GM10266 (cell line): ENCODE results near the gene CAMSAP1.

Experiments
- DNase-seq: peaks from one replicate; pipeline ENCODE4 v3.0.0; 2012; ENCODE audit errors: extremely low spot score
- TF ChIP-seq, protein P1 (sequence below): IDR thresholded peaks from 2 replicates; pipeline ENCODE4 v1.5.1; 2012; ENCODE audit warnings: mild to moderate bottlenecking, low read depth; ENCODE audit not compliant: control insufficient read depth, insufficient read depth; ENCODE audit errors: missing control alignments

Gene CAMSAP1

DNA sequence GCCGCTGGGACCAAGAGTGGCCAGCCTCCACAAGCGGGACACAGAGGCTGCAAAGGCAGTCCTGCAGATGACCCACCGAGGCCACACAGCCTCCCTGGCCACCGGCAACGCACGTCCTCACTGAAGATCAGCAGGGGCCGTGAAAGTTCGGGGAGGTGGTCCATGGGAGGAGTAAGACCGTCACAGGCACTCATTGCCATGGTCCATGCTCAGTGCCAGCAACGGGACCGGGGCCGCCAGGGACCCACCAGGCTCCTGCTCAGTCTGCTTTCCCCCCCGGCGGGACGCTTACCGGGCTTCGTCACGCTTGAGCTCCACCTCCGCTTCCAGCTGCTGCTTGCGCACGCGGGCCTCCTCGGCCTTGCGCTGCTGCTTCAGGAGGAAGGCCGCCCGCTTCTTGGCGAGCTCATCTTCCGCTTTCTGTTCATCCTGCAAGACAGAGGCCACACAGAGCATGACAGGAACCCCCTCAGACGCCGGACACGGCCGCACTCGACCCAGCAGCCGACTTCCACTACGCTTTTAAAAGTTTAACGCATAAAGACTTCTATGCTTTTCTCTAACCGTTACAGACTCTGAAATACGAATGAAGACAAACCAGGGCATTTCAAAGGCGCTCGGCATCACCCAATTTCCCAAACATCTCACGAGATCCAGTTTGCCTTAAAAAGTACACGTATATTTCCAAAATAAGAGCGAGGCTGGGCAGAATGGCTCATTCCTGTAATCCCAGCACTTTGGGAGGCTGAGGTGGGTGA is 88.4 kb downstream of the CAMSAP1 start:
- TF ChIP-seq, protein P1, sequence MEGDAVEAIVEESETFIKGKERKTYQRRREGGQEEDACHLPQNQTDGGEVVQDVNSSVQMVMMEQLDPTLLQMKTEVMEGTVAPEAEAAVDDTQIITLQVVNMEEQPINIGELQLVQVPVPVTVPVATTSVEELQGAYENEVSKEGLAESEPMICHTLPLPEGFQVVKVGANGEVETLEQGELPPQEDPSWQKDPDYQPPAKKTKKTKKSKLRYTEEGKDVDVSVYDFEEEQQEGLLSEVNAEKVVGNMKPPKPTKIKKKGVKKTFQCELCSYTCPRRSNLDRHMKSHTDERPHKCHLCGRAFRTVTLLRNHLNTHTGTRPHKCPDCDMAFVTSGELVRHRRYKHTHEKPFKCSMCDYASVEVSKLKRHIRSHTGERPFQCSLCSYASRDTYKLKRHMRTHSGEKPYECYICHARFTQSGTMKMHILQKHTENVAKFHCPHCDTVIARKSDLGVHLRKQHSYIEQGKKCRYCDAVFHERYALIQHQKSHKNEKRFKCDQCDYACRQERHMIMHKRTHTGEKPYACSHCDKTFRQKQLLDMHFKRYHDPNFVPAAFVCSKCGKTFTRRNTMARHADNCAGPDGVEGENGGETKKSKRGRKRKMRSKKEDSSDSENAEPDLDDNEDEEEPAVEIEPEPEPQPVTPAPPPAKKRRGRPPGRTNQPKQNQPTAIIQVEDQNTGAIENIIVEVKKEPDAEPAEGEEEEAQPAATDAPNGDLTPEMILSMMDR = no peak
- no peak for DNase-seq

DNA sequence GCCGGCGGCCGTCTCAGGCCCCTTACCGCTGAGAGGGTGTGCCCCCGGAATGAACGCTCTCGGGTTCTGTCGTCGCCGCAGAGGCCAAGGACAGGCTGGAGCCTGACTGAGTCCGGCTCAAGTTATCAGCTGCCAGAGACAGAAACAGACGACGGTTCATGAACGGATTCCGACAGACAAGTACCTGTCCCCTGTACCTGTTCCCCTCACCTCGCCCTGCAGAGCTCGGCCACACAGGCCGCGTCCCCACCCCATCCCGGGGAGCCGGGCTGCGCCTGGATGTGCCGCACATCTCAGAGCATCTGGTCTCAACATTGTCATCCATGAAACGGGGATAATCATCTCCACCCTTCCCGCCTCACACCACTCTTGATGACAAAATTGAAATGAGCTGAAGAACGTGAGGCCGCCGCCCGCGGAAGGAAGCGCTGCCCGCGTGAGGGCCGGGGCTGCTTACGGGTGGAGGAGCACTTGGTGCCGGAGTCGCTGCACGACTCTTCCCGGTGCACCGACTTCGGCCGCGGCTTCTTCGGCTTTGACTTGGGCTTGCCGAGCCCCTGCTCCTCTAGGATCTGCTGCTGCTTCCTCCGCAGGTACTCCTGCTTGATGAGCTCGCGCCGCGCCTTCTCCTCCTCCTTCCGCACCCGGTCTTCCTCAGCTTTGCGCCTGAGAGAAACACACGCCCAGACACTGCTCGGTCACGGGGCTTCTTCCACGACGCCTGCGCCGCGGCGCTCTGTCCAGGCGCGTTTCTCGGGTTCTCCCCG is 89.2 kb downstream of the CAMSAP1 start:
- TF ChIP-seq, protein P1 = no peak
- no peak for DNase-seq

GRCh38 chr9:135816651-135816970 is 90.7 kb downstream of the CAMSAP1 start:
- no peak for DNase-seq
- TF ChIP-seq, protein P1 = no peak

GRCh38 chr9:135815830-135816650 is 91.3 kb downstream of the CAMSAP1 start:
- TF ChIP-seq, protein P1 = no peak
- no peak for DNase-seq

DNA sequence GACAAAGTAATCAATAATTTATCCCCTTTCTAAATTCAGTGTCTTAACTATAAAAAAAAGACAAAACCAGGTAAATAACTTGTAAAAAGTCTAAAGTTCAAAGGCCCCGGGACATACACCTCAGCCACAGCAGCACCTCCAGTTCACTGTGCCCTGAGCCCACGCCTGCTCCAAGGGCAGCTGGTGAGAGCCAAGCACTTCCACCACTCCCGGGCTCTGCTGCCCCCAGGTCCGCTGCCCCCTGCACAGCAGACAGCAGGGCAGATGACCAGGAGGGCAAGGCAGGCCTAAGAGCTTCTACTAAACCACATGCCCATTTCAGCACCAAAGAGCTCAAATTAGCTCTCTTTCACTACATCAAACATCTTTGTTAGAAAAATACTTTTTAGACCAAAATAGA is 91.9 kb downstream of the CAMSAP1 start:
- TF ChIP-seq, protein P1 = no peak
- no peak for DNase-seq

DNA sequence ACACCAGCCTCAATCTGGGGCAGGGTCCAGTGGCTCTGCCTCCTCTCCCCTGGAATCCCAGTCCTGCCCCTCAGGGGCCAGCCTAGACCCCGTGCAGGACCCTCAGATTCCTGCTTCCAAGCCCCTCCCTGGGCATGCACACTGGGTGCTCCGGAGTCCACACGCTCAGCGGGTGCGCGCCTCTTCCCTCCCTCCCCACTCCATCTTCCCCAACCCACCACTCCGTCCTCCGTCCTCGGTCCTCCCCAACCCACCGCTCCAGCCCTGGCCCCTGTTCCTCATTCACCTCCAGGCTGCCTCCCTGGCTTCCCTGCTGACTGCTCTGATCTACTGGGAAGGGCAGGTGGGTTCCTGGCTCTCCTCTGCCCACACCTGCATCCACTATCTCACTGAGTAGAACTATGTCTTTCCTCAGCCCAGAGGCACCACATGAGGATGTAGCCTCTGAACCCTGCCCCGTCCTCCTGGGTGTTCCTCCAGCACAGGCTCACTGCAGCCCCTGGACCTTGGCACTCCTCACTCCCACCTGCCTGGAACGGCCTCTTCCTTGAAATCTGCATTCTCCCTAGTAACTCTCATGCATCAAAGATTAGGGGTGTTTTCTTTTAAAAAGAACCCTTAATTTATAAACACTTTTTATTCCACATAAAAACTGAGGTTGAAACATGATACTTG is 92.8 kb downstream of the CAMSAP1 start:
- no peak for DNase-seq
- TF ChIP-seq, protein P1 = no peak
